Gastroesophageal sphincter (tissue), 3 donors: ENCODE measurements around the gene ZNF180.

Experiments
- EP300 ChIP-seq: sonication (generic); formaldehyde crosslinking; IDR thresholded peaks from one replicate; pipeline ENCODE4 v1.6.1; 2017; ENCODE audit warnings: antibody characterized with exemption, mild to moderate bottlenecking
- POLR2AphosphoS5 ChIP-seq: sonication (generic); formaldehyde crosslinking; IDR thresholded peaks from one replicate; pipeline ENCODE4 v1.6.1; 2017; ENCODE audit warnings: antibody characterized with exemption
- TF ChIP-seq, protein P1 (sequence below), 4 experiments: fragments of 200-600 bp in 2 of 4; fragments of 450-650 bp in 2 of 4; sonication (generic) in 1 of 4; IDR thresholded peaks; one replicate each; pipeline ENCODE4 v1.5.1; 2017 to 2019; ENCODE audit warnings: antibody characterized with exemption in 4 of 4, mild to moderate bottlenecking in 2 of 4, moderate library complexity in 2 of 4

DNA sequence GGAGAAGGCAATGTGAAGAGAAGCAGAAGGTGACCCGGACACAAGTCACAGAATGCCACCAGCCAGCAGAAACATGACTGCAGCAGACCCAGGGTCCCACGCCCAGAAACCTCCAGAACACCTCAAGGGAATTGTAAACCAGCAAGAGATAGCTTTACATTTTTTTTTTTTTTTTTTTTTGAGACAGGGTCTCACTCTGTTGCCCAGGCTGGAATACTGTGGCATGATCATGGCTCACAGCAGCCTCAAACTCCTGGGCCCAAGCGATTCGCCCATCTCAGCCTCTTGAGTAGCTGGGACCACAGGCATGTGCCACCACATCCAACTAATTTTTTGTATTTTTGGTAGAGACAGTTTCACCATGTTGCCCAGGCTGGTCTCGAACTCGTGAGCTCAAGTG lies 39.7 kb upstream of the ZNF180 start:
- TF ChIP-seq, protein P1, sequence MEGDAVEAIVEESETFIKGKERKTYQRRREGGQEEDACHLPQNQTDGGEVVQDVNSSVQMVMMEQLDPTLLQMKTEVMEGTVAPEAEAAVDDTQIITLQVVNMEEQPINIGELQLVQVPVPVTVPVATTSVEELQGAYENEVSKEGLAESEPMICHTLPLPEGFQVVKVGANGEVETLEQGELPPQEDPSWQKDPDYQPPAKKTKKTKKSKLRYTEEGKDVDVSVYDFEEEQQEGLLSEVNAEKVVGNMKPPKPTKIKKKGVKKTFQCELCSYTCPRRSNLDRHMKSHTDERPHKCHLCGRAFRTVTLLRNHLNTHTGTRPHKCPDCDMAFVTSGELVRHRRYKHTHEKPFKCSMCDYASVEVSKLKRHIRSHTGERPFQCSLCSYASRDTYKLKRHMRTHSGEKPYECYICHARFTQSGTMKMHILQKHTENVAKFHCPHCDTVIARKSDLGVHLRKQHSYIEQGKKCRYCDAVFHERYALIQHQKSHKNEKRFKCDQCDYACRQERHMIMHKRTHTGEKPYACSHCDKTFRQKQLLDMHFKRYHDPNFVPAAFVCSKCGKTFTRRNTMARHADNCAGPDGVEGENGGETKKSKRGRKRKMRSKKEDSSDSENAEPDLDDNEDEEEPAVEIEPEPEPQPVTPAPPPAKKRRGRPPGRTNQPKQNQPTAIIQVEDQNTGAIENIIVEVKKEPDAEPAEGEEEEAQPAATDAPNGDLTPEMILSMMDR (IDR thresholded peaks at IDR 0.05): no peak
- TF ChIP-seq POLR2AphosphoS5 (no peak), EP300 (no peak)
